ENCODE measurements around the gene WWTR1. TPM values are rescaled to one million over a fixed set of nuclear protein-coding genes. Genes with fewer than 3 reads are reported as not detected.

The WWTR1 gene
- total RNA-seq, 6 experiments from 2014 or later = 10.6 to 19.7 (median 15.3) TPM

- TF ChIP-seq, protein P1, sequence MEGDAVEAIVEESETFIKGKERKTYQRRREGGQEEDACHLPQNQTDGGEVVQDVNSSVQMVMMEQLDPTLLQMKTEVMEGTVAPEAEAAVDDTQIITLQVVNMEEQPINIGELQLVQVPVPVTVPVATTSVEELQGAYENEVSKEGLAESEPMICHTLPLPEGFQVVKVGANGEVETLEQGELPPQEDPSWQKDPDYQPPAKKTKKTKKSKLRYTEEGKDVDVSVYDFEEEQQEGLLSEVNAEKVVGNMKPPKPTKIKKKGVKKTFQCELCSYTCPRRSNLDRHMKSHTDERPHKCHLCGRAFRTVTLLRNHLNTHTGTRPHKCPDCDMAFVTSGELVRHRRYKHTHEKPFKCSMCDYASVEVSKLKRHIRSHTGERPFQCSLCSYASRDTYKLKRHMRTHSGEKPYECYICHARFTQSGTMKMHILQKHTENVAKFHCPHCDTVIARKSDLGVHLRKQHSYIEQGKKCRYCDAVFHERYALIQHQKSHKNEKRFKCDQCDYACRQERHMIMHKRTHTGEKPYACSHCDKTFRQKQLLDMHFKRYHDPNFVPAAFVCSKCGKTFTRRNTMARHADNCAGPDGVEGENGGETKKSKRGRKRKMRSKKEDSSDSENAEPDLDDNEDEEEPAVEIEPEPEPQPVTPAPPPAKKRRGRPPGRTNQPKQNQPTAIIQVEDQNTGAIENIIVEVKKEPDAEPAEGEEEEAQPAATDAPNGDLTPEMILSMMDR (IDR thresholded peaks at IDR 0.05) = no peak
- TF ChIP-seq POLR2A (IDR thresholded peaks at IDR 0.05) = no peak
- Histone ChIP-seq H3K4me1 (no peaks in the 10 kb centered on the region), H3K27me3 (no peaks in the 10 kb centered on the region), H3K27ac (no peak overlapping the region), H3K4me3 (no peak overlapping the region), H3K36me3 (peaks cover 0 to 74% (median 13%) of the 10 kb centered on the region in 4 donors), H3K9me3 (no peaks in the 10 kb centered on the region)
- WGBS (ENCODE audit: insufficient coverage, low coverage, low lambda C conversion rate, missing lambda C conversion rate) = 78% methylated on average over 5 of the region's 8 CpGs
- DNase-seq (no peak), ATAC-seq (peak; percentile 9 to 46 (median 18))
- intact Hi-C loops (cut with DNase I) = no loop called here
Observed at GRCh38 chr3:149493315-149494021, 164.4 kb downstream of the WWTR1 start.

- no peak for ATAC-seq
- Histone ChIP-seq H3K36me3 (peaks cover 0 to 82% (median 22%) of the 10 kb centered on the region in 4 donors), H3K4me3 (no peak overlapping the region), H3K27ac (no peak overlapping the region), H3K4me1 (no peaks in the 10 kb centered on the region), H3K27me3 (no peaks in the 10 kb centered on the region), H3K9me3 (no peaks in the 10 kb centered on the region)
- intact Hi-C loops (cut with DNase I) = no loop called here
- DNase-seq = no peak
- TF ChIP-seq, protein P1 (IDR thresholded peaks at IDR 0.05) = no peak
- TF ChIP-seq POLR2A (IDR thresholded peaks at IDR 0.05) = no peak
Observed at GRCh38 chr3:149490260-149490971, 167.4 kb downstream of the WWTR1 start.

GRCh38 chr3:149489060-149489690 is 168.7 kb downstream of the WWTR1 start:
- intact Hi-C loops (cut with DNase I) = loop anchor here in 1 of 2 donors (10.0 kb wide), 1 partner anchor 134 kb away; no protein-coding TSS in a partner anchor
- Histone ChIP-seq H3K36me3 (peaks cover 0 to 77% (median 22%) of the 10 kb centered on the region in 4 donors), H3K9me3 (no peaks in the 10 kb centered on the region), H3K4me1 (no peaks in the 10 kb centered on the region), H3K27ac (no peak overlapping the region), H3K27me3 (no peaks in the 10 kb centered on the region), H3K4me3 (no peak overlapping the region)
- ATAC-seq (peak; percentile 28 to 44 (median 38)), DNase-seq (no peak)
- TF ChIP-seq, protein P1 (IDR thresholded peaks at IDR 0.05) = peak; percentile 27 to 41 (median 40)
- no peak for TF ChIP-seq POLR2A (IDR thresholded peaks at IDR 0.05)
- WGBS (ENCODE audit: insufficient coverage, low coverage, low lambda C conversion rate, missing lambda C conversion rate) = 86% methylated on average over 6 of the region's 6 CpGs

DNA sequence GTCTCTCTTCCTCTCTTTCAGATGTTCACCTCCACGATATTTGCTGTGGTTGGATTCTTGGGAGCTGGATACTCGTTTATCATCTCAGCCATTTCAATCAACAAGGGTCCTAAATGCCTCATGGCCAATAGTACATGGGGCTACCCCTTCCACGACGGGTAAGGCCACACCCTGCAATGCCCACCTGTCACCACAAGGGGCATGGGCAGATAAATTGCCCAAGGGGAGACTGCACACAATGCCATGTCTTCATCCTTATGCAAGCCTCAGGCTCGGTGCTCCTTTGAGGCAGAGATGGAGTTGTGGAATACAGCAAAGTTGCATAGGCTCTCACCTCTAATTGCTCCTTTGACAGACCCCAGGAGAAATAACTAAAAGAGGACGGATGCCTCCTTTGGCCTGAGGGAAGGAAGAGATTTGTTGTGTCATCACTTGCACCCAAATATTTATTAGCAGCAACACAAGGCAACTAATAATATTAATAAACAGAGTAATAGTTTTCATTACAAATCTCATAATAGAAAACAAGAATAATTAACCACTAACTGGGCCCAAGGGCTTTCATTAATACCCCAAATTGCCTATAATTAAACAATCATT is 170.1 kb downstream of the WWTR1 start:
- no peak overlapping the region for H3K4me3 ChIP-seq
- 60% methylated on average over 6 of the region's 6 CpGs for WGBS (ENCODE audit: insufficient coverage, low coverage, low lambda C conversion rate, missing lambda C conversion rate)
- peaks cover 0 to 71% (median 26%) of the 10 kb centered on the region in 4 donors for H3K36me3 ChIP-seq
- peak; percentile 58 to 74 (median 66) for ATAC-seq
- intact Hi-C loops (cut with DNase I) = loop anchor here in 1 of 2 donors (10.0 kb wide), 1 partner anchor 133 kb away; no protein-coding TSS in a partner anchor
- TF ChIP-seq, protein P1 (IDR thresholded peaks at IDR 0.05) = peak; percentile 46 to 58 (median 58)
- no peak for TF ChIP-seq POLR2A (IDR thresholded peaks at IDR 0.05)
- H3K4me1 ChIP-seq = no peaks in the 10 kb centered on the region
- H3K9me3 ChIP-seq = no peaks in the 10 kb centered on the region
- no peak overlapping the region for H3K27ac ChIP-seq
- no peaks in the 10 kb centered on the region for H3K27me3 ChIP-seq
- DNase-seq = no peak

All from right lobe of liver (tissue), 6 donors.